WTC11 (cell line): ENCODE data around the gene RPRD1B. TPM values are rescaled to one million over a fixed set of nuclear protein-coding genes. Genes with fewer than 3 reads are reported as not detected.

Experiments used
- ATAC-seq: fragments of 200-7000 bp; cut with Tn5 transposase; 2 replicates; pipeline ENCODE4 v1.10.0; 2021; ENCODE audit warnings: mild to moderate bottlenecking, moderate library complexity
- CTCF ChIA-PET: fragments of 300-600 bp; sonication (Branson Sonifier 250); formaldehyde crosslinking; loops from one replicate; lab custom pipeline; 2021; ENCODE audit warnings: antibody characterized with exemption; lab: Charles Lee
- POLR2A ChIA-PET: fragments of 350-600 bp; sonication (Branson Sonifier 250); formaldehyde crosslinking; loops from one replicate; lab custom pipeline; 2021; ENCODE audit warnings: antibody characterized with exemption; lab: Charles Lee
- DNase-seq: peaks from one replicate; pipeline ENCODE4 v3.0.0; 2021; ENCODE audit warnings: low spot score
- H3K27ac Mint-ChIP-seq: 2 replicates; pipeline ENCODE4 v1.8.0; 2021; ENCODE audit warnings: mixed read lengths
- H3K27me3 Mint-ChIP-seq: 2 replicates; pipeline ENCODE4 v1.8.0; 2021; ENCODE audit warnings: low read depth, mild to moderate bottlenecking, moderate library complexity, mixed read lengths
- H3K36me3 Mint-ChIP-seq: 2 replicates; pipeline ENCODE4 v1.8.0; 2021; ENCODE audit warnings: mixed read lengths
- H3K4me1 Mint-ChIP-seq: 2 replicates; pipeline ENCODE4 v1.8.0; 2022; ENCODE audit warnings: mixed read lengths
- H3K4me3 Mint-ChIP-seq: 2 replicates; pipeline ENCODE4 v1.8.0; 2021; ENCODE audit warnings: mild to moderate bottlenecking, moderate library complexity, mixed read lengths
- H3K9me3 Mint-ChIP-seq: 2 replicates; pipeline ENCODE4 v1.8.0; 2021; ENCODE audit warnings: mixed read lengths
- ATF1 ChIP-seq: sonication (generic); formaldehyde crosslinking; IDR thresholded peaks from 2 replicates; pipeline ENCODE4 v1.8.1; 2023; ENCODE audit warnings: mild to moderate bottlenecking, moderate library complexity, missing genetic modification reagents
- CREB1 ChIP-seq: sonication (generic); formaldehyde crosslinking; IDR thresholded peaks from 2 replicates; pipeline ENCODE4 v1.8.0; 2023; ENCODE audit warnings: mild to moderate bottlenecking, missing genetic modification reagents
- FOXK1 ChIP-seq: sonication (generic); formaldehyde crosslinking; IDR thresholded peaks from 2 replicates; pipeline ENCODE4 v1.8.0; 2022; ENCODE audit warnings: mild to moderate bottlenecking, moderate library complexity, missing genetic modification reagents
- HMGA2 ChIP-seq: fragments of 250-450 bp; sonication (Bioruptor Pico); IDR thresholded peaks from 2 replicates; pipeline ENCODE4 v1.4.0; 2021; ENCODE audit warnings: mild to moderate bottlenecking, moderate library complexity
- MXD4 ChIP-seq: fragments of 250-450 bp; sonication (Bioruptor Pico); IDR thresholded peaks from 2 replicates; pipeline ENCODE4 v1.8.0; 2021; ENCODE audit warnings: mild to moderate bottlenecking, moderate library complexity, borderline replicate concordance
- NFATC4 ChIP-seq: fragments of 250-450 bp; sonication (Bioruptor Pico); IDR thresholded peaks from 2 replicates; pipeline ENCODE4 v1.9.0; 2021; ENCODE audit warnings: mild to moderate bottlenecking
- NR3C1 ChIP-seq: sonication (generic); formaldehyde crosslinking; conservative IDR thresholded peaks from 2 replicates; pipeline ENCODE4 v1.8.1; 2023; ENCODE audit warnings: low read depth, mild to moderate bottlenecking, missing genetic modification reagents
- PRRX2 ChIP-seq: fragments of 250-450 bp; sonication (Bioruptor Pico); IDR thresholded peaks from 2 replicates; pipeline ENCODE4 v1.8.0; 2021; ENCODE audit warnings: mild to moderate bottlenecking
- TCF7 ChIP-seq: sonication (generic); formaldehyde crosslinking; IDR thresholded peaks from 2 replicates; pipeline ENCODE4 v1.8.0; 2022; ENCODE audit warnings: mild to moderate bottlenecking, low read depth, missing genetic modification reagents, moderate library complexity
- ZNF396 ChIP-seq: fragments of 250-450 bp; sonication (Bioruptor Pico); IDR thresholded peaks from 2 replicates; pipeline ENCODE4 v1.8.0; 2021; ENCODE audit warnings: mild to moderate bottlenecking, moderate library complexity, borderline replicate concordance
- total RNA-seq: library from RNA; stranded (reverse); gene quantifications from 3 replicates; pipeline ENCODE4 v1.2.3, GENCODE V29; 2021
- TF ChIP-seq, protein P1 (sequence below): fragments of 250-450 bp; sonication (Bioruptor Pico); IDR thresholded peaks from 2 replicates; pipeline ENCODE4 v1.9.0; 2021; ENCODE audit warnings: mild to moderate bottlenecking
- TF ChIP-seq, protein P2 (sequence below): sonication (generic); formaldehyde crosslinking; IDR thresholded peaks from 2 replicates; pipeline ENCODE4 v1.8.1; 2022; ENCODE audit warnings: mild to moderate bottlenecking, moderate library complexity, missing genetic modification reagents
- TF ChIP-seq, protein P3 (sequence below): sonication (generic); formaldehyde crosslinking; conservative IDR thresholded peaks from 2 replicates; pipeline ENCODE4 v1.8.1; 2023; ENCODE audit warnings: mild to moderate bottlenecking, low read depth, missing genetic modification reagents, moderate library complexity
- TF ChIP-seq, protein P4 (sequence below): fragments of 250-450 bp; sonication (Bioruptor Pico); IDR thresholded peaks from 2 replicates; pipeline ENCODE4 v1.9.0; 2021; ENCODE audit warnings: moderate library complexity, mild to moderate bottlenecking, inconsistent platforms, borderline replicate concordance
- TF ChIP-seq, protein P5 (sequence below): sonication (generic); formaldehyde crosslinking; IDR thresholded peaks from 2 replicates; pipeline ENCODE4 v1.8.1; 2022; ENCODE audit warnings: mild to moderate bottlenecking, missing genetic modification reagents, moderate library complexity, borderline replicate concordance

RPRD1B gene
- total RNA-seq, 1 experiment from 2014 or later = 21.4 TPM

DNA sequence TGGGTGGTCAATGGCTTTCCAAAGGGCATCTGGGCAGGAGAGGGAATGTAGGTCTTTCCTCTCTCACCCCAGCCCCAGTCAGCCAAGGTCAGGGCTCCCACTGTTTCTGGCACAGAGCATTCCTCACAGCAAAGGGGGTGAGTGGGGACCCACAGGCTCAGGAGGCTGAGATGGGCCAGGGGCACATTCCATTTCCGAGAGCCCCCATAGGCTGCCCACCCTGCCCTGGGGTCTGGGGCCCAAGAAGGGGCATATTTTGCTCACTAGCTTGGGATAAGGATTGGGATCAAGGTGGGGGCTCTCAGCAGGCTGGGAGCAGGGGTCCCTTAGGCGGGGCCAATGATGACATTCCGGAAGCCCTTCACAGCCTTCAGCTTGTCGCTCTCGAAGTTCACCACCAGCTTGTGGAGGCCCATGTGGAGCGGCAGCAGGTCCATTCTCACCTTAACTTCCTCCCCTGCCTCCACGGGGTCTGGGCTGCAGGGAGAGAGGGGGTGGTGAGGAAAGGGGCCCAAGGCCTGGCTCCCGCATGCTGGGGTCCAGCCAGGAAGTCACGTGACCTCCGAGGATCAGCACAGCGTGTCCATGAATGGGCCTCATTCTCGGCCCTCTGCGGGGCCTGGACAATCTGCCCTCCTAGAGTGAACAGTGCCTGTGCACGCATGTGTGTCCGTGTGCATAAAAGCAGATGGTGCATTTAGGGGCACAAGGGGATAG lies 96.5 kb downstream of the RPRD1B start (continued):
- TF ChIP-seq PRRX2 (CRISPR knock-in tag) (no peak), FOXK1 (no peak), MXD4 (CRISPR knock-in tag) (no peak), NR3C1 (CRISPR knock-in tag) (no peak), ATF1 (CRISPR knock-in tag) (no peak), TCF7 (CRISPR knock-in tag) (no peak), CREB1 (CRISPR knock-in tag) (no peak), NFATC4 (CRISPR knock-in tag) (no peak)
- TF ChIP-seq, protein P1, sequence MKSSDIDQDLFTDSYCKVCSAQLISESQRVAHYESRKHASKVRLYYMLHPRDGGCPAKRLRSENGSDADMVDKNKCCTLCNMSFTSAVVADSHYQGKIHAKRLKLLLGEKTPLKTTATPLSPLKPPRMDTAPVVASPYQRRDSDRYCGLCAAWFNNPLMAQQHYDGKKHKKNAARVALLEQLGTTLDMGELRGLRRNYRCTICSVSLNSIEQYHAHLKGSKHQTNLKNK (CRISPR knock-in tag) = no peak
- TF ChIP-seq, protein P2, sequence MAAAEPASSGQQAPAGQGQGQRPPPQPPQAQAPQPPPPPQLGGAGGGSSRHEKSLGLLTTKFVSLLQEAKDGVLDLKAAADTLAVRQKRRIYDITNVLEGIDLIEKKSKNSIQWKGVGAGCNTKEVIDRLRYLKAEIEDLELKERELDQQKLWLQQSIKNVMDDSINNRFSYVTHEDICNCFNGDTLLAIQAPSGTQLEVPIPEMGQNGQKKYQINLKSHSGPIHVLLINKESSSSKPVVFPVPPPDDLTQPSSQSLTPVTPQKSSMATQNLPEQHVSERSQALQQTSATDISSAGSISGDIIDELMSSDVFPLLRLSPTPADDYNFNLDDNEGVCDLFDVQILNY (CRISPR knock-in tag) = no peak

DNA sequence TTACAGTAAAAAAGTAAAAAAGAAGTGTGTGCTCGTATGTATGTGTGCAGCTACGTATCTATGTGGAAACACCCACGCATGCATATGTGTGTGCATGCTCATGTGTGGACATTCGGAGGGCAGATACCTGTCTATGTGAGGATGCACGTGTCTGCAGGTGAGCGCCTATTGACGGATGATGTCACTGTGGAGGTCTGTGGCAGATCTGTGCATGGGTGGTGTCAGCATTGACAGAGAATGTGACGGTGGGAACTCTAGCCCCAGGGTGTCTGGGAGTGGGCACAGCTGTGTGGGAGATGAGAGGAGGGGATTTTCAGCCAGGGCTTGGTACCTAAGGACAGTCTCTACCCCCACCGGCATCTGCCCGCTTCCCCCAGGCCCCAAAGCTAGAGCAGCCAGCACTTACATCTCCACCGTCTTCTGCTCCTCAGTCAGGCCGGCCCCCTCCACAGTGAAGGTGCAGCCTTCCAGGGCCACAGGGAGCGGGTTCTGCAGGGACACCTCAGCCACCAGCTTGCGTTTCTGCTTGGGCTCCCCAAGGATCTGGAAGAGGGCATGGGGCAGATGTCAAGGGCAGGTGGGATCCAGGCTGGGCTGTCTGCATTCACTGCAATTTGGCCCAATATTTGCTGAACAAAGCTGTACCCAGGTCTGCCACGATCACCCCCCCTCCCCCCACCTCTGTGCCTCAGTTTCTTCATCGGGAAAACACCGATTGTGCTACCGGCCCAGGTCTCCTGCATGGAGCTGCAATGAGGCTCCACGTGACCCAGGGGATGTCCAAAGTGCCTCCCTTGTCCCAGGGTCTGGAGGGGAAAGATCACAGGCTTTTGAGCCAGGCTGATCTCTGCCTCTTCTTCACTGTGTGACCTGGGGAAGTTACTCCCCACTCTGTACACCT lies 97.4 kb downstream of the RPRD1B start:
- TF ChIP-seq, protein P3, sequence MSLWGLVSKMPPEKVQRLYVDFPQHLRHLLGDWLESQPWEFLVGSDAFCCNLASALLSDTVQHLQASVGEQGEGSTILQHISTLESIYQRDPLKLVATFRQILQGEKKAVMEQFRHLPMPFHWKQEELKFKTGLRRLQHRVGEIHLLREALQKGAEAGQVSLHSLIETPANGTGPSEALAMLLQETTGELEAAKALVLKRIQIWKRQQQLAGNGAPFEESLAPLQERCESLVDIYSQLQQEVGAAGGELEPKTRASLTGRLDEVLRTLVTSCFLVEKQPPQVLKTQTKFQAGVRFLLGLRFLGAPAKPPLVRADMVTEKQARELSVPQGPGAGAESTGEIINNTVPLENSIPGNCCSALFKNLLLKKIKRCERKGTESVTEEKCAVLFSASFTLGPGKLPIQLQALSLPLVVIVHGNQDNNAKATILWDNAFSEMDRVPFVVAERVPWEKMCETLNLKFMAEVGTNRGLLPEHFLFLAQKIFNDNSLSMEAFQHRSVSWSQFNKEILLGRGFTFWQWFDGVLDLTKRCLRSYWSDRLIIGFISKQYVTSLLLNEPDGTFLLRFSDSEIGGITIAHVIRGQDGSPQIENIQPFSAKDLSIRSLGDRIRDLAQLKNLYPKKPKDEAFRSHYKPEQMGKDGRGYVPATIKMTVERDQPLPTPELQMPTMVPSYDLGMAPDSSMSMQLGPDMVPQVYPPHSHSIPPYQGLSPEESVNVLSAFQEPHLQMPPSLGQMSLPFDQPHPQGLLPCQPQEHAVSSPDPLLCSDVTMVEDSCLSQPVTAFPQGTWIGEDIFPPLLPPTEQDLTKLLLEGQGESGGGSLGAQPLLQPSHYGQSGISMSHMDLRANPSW (CRISPR knock-in tag) = no peak
- TF ChIP-seq, protein P4, sequence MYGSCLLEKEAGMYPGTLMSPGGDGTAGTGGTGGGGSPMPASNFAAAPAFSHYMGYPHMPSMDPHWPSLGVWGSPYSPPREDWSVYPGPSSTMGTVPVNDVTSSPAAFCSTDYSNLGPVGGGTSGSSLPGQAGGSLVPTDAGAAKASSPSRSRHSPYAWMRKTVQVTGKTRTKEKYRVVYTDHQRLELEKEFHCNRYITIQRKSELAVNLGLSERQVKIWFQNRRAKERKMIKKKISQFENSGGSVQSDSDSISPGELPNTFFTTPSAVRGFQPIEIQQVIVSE (CRISPR knock-in tag) = no peak
- TF ChIP-seq PRRX2 (CRISPR knock-in tag) = no peak
- TF ChIP-seq FOXK1 = no peak
- TF ChIP-seq, protein P5, sequence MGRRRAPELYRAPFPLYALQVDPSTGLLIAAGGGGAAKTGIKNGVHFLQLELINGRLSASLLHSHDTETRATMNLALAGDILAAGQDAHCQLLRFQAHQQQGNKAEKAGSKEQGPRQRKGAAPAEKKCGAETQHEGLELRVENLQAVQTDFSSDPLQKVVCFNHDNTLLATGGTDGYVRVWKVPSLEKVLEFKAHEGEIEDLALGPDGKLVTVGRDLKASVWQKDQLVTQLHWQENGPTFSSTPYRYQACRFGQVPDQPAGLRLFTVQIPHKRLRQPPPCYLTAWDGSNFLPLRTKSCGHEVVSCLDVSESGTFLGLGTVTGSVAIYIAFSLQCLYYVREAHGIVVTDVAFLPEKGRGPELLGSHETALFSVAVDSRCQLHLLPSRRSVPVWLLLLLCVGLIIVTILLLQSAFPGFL = no peak
- TF ChIP-seq HMGA2 = no peak
- TF ChIP-seq ZNF396 (CRISPR knock-in tag) = no peak
- TF ChIP-seq, all 79 proteins: peak for 0

More for the DNA sequence above, 97.4 kb downstream of the RPRD1B start:
- ATAC-seq (no peak), DNase-seq (peak; percentile 5)
- Mint-ChIP-seq H3K36me3 (no peaks in the 10 kb centered on the region), H3K4me1 (peaks cover 5% of the 10 kb centered on the region), H3K27me3 (no peaks in the 10 kb centered on the region), H3K9me3 (no peaks in the 10 kb centered on the region), H3K4me3 (no peak overlapping the region), H3K27ac (no peak overlapping the region)
- ChIA-PET POLR2A (no interaction called here), CTCF (interaction anchor here (0.5 to 2.0 kb wide), 6 partner anchors 17 to 1863 kb away, joined by 3 to 7 read pairs (median 4); partner anchors contain the start of gene SNHG17)
